AG04449 (cell line): ENCODE results near the gene UBP1.
"Not testable (repeated sequence)": the region's sequence is repeated elsewhere in the genome, so short reads cannot be mapped to it uniquely, and the experiment has no call there.

Source experiments
- CTCF ChIA-PET: fragments of 350-600 bp; formaldehyde crosslinking; extraction: SDS; loops from one replicate; lab custom pipeline; 2021; ENCODE audit warnings: antibody characterized with exemption; lab: Yijun Ruan, JAX
- POLR2A ChIA-PET: fragments of 400-600, 350-600 bp; formaldehyde crosslinking; extraction: SDS; loops from one replicate; lab custom pipeline; 2020; ENCODE audit warnings: antibody characterized with exemption, inconsistent platforms; lab: Yijun Ruan, JAX
- DNase-seq: peaks from one replicate; pipeline ENCODE4 v3.0.0-alpha.2; 2010; ENCODE audit warnings: low read depth, low spot score
- H3K4me3 ChIP-seq: 2 replicates; pipeline ENCODE4 v1.5.1; 2011; ENCODE audit warnings: low read depth, mild to moderate bottlenecking, control low read depth, low read length
- TF ChIP-seq, protein P1 (sequence below): IDR thresholded peaks from one replicate; pipeline ENCODE4 v1.5.1; 2011; ENCODE audit warnings: mild to moderate bottlenecking, moderate library complexity, low read length, control low read depth, inconsistent platforms; ENCODE audit not compliant: insufficient read depth; ENCODE audit errors: missing control alignments

The UBP1 gene

DNA sequence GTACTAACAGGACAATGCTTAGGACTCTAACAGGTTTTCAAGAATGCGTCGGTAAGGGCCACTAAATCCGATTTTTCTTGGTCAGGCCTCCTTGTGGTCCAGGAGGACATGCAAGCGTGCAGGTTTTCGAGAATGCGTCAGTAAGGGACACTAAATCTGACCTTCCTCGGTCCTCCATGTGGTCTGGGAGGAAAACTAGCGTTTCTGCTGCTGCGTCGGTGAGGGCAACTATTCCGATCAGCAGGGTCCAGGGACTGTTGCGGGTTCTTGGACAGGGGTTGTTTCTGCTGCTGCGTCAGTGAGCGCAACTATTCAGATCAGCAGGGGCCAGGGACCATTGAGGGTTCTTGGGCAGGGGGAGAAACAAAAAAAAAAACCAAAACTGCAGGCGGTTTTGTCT, 7.8 kb upstream of the UBP1 start:
- H3K4me3 ChIP-seq = no peak overlapping the region
- ChIA-PET POLR2A (no interaction called here), CTCF (no interaction called here)
- TF ChIP-seq, protein P1, sequence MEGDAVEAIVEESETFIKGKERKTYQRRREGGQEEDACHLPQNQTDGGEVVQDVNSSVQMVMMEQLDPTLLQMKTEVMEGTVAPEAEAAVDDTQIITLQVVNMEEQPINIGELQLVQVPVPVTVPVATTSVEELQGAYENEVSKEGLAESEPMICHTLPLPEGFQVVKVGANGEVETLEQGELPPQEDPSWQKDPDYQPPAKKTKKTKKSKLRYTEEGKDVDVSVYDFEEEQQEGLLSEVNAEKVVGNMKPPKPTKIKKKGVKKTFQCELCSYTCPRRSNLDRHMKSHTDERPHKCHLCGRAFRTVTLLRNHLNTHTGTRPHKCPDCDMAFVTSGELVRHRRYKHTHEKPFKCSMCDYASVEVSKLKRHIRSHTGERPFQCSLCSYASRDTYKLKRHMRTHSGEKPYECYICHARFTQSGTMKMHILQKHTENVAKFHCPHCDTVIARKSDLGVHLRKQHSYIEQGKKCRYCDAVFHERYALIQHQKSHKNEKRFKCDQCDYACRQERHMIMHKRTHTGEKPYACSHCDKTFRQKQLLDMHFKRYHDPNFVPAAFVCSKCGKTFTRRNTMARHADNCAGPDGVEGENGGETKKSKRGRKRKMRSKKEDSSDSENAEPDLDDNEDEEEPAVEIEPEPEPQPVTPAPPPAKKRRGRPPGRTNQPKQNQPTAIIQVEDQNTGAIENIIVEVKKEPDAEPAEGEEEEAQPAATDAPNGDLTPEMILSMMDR = no peak
- no peak for DNase-seq

GRCh38 chr3:33447256-33447625, 7.0 kb upstream of the UBP1 start:
- POLR2A ChIA-PET, DNase-seq, H3K4me3 ChIP-seq, CTCF ChIA-PET: not testable (repeated sequence)

- DNase-seq = no peak
- TF ChIP-seq, protein P1 = no peak
- ChIA-PET POLR2A (interaction anchor here (0.5 kb wide), 1 partner anchor 46 kb away, joined by 3 read pairs; no protein-coding TSS in a partner anchor), CTCF (interaction anchor here (1.2 kb wide), 1 partner anchor 334 kb away, joined by 4 read pairs; no protein-coding TSS in a partner anchor)
- no peak overlapping the region for H3K4me3 ChIP-seq
These were observed 2.0 kb upstream of the UBP1 start for GRCh38 chr3:33442190-33442589.

GRCh38 chr3:33441225-33441976, 1.2 kb upstream of the UBP1 start:
- ChIA-PET POLR2A (interaction anchor here (0.5 to 1.1 kb wide), 5 partner anchors 46 to 357 kb away, joined by 3 read pairs; partner anchors contain the start of gene PDCD6IP), CTCF (interaction anchor here (1.0 to 3.9 kb wide), 5 partner anchors 10 to 335 kb away, joined by 3 to 18 read pairs (median 4); no protein-coding TSS in a partner anchor)
- DNase-seq = no peak
- TF ChIP-seq, protein P1 = no peak
- H3K4me3 ChIP-seq = peak overlapping the region; percentile 73

- TF ChIP-seq, protein P1 = peak; percentile 27
- DNase-seq = no peak
- ChIA-PET CTCF (interaction anchor here (3.0 to 3.9 kb wide), 2 partner anchors 11 to 67 kb away, joined by 12 to 18 read pairs; no protein-coding TSS in a partner anchor), POLR2A (interaction anchor here (1.1 kb wide), 1 partner anchor 46 kb away, joined by 3 read pairs; no protein-coding TSS in a partner anchor)
- H3K4me3 ChIP-seq = peak overlapping the region; percentile 88
These were observed 468 bp downstream of the UBP1 start for GRCh38 chr3:33439546-33440327.

GRCh38 chr3:33438881-33439545, 1.2 kb downstream of the UBP1 start:
- TF ChIP-seq, protein P1 = no peak
- ChIA-PET POLR2A (interaction anchor here (0.6 to 0.8 kb wide), 2 partner anchors 273 to 308 kb away, joined by 3 read pairs; no protein-coding TSS in a partner anchor), CTCF (interaction anchor here (0.8 to 3.9 kb wide), 5 partner anchors 10 to 337 kb away, joined by 3 to 18 read pairs (median 7); no protein-coding TSS in a partner anchor)
- DNase-seq = no peak
- peak overlapping the region; percentile 88 for H3K4me3 ChIP-seq
